ENCODE measurements around the gene NUP153. TPM values are rescaled to one million over a fixed set of nuclear protein-coding genes. Genes with fewer than 3 reads are reported as not detected.
A peak's percentile ranks its signal among the peaks of the same experiment; 100 is the strongest.

The NUP153 gene
- total RNA-seq, 1 experiment from 2014 or later, result 67.0 TPM

DNA sequence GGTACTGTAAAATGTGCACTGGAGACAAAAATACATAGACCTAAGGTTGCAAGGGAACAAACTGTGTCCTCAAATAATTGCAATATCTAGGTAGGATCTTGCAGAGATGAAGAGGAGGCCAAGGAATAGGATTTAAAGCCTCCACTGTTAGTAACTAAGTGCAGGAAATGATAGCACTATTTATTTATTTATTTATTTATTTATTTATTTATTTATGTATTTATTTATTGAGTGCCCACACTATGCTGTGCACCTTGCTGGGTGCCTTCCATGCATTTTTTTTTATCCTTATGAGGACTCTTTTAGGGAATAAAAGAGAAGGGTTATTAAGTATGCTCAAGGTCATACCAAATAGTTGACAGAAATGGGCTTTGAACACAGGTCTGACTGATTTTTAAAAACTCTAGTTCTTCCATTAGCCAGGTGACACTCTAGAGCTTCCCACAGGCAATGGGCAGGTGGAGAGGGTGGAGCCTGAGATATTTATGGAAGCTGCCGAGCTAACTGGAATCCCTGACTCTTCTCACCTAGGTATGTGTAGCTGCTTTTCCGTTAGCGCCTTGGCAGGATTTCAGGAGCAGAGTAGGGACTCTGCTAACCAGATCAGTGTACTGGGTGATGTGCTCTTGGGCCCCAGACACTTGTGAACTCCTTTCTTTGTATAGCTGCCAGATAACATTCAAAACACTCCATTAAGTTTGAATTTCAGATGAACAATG lies 12.8 kb upstream of the NUP153 start:
- H3K36me3 Mint-ChIP-seq, result no peaks in the 10 kb centered on the region
- no peaks in the 10 kb centered on the region for H3K9me3 Mint-ChIP-seq
- ChIA-PET POLR2A (interaction anchor here (2.7 kb wide), 1 partner anchor 13 kb away, joined by 9 read pairs; the partner anchor contains the start of gene NUP153), CTCF (no interaction called here)
- no peak for DNase-seq (ENCODE audit: low spot score)
- peaks cover 17% of the 10 kb centered on the region for H3K4me1 Mint-ChIP-seq
- ATAC-seq, result peak; percentile 24; the same call in 1 of the 2 replicates
- TF ChIP-seq SOX15 (CRISPR knock-in tag; IDR thresholded peaks at IDR 0.05) (no peak), CREM (CRISPR knock-in tag; IDR thresholded peaks at IDR 0.05) (no peak), NR3C1 (CRISPR knock-in tag; conservative IDR thresholded peaks at IDR 0.05; ENCODE audit: low read depth) (no peak), NFATC4 (CRISPR knock-in tag; IDR thresholded peaks at IDR 0.05) (no peak), MYBL2 (CRISPR knock-in tag; IDR thresholded peaks at IDR 0.05) (no peak), ZNF121 (CRISPR knock-in tag; IDR thresholded peaks at IDR 0.05) (no peak), ZNF317 (CRISPR knock-in tag; IDR thresholded peaks at IDR 0.05; ENCODE audit: borderline replicate concordance, low read depth) (no peak), NR2C2 (CRISPR knock-in tag; IDR thresholded peaks at IDR 0.05) (no peak), FOXJ3 (CRISPR knock-in tag; IDR thresholded peaks at IDR 0.05; ENCODE audit: borderline replicate concordance) (no peak)
- TF ChIP-seq, protein P1, sequence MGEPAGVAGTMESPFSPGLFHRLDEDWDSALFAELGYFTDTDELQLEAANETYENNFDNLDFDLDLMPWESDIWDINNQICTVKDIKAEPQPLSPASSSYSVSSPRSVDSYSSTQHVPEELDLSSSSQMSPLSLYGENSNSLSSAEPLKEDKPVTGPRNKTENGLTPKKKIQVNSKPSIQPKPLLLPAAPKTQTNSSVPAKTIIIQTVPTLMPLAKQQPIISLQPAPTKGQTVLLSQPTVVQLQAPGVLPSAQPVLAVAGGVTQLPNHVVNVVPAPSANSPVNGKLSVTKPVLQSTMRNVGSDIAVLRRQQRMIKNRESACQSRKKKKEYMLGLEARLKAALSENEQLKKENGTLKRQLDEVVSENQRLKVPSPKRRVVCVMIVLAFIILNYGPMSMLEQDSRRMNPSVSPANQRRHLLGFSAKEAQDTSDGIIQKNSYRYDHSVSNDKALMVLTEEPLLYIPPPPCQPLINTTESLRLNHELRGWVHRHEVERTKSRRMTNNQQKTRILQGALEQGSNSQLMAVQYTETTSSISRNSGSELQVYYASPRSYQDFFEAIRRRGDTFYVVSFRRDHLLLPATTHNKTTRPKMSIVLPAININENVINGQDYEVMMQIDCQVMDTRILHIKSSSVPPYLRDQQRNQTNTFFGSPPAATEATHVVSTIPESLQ (CRISPR knock-in tag; IDR thresholded peaks at IDR 0.05), result no peak
- TF ChIP-seq, protein P2, sequence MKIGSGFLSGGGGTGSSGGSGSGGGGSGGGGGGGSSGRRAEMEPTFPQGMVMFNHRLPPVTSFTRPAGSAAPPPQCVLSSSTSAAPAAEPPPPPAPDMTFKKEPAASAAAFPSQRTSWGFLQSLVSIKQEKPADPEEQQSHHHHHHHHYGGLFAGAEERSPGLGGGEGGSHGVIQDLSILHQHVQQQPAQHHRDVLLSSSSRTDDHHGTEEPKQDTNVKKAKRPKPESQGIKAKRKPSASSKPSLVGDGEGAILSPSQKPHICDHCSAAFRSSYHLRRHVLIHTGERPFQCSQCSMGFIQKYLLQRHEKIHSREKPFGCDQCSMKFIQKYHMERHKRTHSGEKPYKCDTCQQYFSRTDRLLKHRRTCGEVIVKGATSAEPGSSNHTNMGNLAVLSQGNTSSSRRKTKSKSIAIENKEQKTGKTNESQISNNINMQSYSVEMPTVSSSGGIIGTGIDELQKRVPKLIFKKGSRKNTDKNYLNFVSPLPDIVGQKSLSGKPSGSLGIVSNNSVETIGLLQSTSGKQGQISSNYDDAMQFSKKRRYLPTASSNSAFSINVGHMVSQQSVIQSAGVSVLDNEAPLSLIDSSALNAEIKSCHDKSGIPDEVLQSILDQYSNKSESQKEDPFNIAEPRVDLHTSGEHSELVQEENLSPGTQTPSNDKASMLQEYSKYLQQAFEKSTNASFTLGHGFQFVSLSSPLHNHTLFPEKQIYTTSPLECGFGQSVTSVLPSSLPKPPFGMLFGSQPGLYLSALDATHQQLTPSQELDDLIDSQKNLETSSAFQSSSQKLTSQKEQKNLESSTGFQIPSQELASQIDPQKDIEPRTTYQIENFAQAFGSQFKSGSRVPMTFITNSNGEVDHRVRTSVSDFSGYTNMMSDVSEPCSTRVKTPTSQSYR (CRISPR knock-in tag; IDR thresholded peaks at IDR 0.05), result no peak
- TF ChIP-seq, protein P3, sequence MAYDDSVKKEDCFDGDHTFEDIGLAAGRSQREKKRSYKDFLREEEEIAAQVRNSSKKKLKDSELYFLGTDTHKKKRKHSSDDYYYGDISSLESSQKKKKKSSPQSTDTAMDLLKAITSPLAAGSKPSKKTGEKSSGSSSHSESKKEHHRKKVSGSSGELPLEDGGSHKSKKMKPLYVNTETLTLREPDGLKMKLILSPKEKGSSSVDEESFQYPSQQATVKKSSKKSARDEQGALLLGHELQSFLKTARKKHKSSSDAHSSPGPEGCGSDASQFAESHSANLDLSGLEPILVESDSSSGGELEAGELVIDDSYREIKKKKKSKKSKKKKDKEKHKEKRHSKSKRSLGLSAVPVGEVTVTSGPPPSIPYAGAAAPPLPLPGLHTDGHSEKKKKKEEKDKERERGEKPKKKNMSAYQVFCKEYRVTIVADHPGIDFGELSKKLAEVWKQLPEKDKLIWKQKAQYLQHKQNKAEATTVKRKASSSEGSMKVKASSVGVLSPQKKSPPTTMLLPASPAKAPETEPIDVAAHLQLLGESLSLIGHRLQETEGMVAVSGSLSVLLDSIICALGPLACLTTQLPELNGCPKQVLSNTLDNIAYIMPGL (CRISPR knock-in tag; IDR thresholded peaks at IDR 0.05), result no peak
- TF ChIP-seq, protein P4, sequence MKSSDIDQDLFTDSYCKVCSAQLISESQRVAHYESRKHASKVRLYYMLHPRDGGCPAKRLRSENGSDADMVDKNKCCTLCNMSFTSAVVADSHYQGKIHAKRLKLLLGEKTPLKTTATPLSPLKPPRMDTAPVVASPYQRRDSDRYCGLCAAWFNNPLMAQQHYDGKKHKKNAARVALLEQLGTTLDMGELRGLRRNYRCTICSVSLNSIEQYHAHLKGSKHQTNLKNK (CRISPR knock-in tag; IDR thresholded peaks at IDR 0.05), result no peak
- TF ChIP-seq, protein P5, sequence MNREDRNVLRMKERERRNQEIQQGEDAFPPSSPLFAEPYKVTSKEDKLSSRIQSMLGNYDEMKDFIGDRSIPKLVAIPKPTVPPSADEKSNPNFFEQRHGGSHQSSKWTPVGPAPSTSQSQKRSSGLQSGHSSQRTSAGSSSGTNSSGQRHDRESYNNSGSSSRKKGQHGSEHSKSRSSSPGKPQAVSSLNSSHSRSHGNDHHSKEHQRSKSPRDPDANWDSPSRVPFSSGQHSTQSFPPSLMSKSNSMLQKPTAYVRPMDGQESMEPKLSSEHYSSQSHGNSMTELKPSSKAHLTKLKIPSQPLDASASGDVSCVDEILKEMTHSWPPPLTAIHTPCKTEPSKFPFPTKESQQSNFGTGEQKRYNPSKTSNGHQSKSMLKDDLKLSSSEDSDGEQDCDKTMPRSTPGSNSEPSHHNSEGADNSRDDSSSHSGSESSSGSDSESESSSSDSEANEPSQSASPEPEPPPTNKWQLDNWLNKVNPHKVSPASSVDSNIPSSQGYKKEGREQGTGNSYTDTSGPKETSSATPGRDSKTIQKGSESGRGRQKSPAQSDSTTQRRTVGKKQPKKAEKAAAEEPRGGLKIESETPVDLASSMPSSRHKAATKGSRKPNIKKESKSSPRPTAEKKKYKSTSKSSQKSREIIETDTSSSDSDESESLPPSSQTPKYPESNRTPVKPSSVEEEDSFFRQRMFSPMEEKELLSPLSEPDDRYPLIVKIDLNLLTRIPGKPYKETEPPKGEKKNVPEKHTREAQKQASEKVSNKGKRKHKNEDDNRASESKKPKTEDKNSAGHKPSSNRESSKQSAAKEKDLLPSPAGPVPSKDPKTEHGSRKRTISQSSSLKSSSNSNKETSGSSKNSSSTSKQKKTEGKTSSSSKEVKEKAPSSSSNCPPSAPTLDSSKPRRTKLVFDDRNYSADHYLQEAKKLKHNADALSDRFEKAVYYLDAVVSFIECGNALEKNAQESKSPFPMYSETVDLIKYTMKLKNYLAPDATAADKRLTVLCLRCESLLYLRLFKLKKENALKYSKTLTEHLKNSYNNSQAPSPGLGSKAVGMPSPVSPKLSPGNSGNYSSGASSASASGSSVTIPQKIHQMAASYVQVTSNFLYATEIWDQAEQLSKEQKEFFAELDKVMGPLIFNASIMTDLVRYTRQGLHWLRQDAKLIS (CRISPR knock-in tag; IDR thresholded peaks at IDR 0.05; ENCODE audit: borderline replicate concordance), result no peak
- H3K27ac Mint-ChIP-seq, result no peak overlapping the region
- no peak overlapping the region for H3K4me3 Mint-ChIP-seq
- no peaks in the 10 kb centered on the region for H3K27me3 Mint-ChIP-seq (ENCODE audit: low read depth)

Measured in WTC11 (cell line).